HG03575 (cell line): ENCODE results near the gene MAS1.
"Not testable (repeated sequence)": the region's sequence is repeated elsewhere in the genome, so short reads cannot be mapped to it uniquely, and the experiment has no call there.

Source experiments
- ATAC-seq: cut with Tn5 transposase; IDR thresholded peaks from one replicate; pipeline ENCODE4 v1.9.1; 2021; ENCODE audit not compliant: unreplicated experiment, insufficient number of reproducible peaks, low FRiP score; ENCODE audit errors: extremely low read depth

MAS1 gene

GRCh38 chr6:159913375-159913774 is 22.6 kb downstream of the MAS1 start:
- ATAC-seq: no peak

GRCh38 chr6:159913862-159914564 is 23.2 kb downstream of the MAS1 start:
- no peak for ATAC-seq

GRCh38 chr6:159914565-159914923 is 23.8 kb downstream of the MAS1 start:
- no peak for ATAC-seq

GRCh38 chr6:159915397-159915796 is 24.6 kb downstream of the MAS1 start:
- no peak for ATAC-seq

- no peak for ATAC-seq
Measured at GRCh38 chr6:159916237-159916636, 25.4 kb downstream of the MAS1 start.

- ATAC-seq: no peak
Measured at GRCh38 chr6:159916752-159917151, 26.0 kb downstream of the MAS1 start.

- ATAC-seq: no peak
Measured at GRCh38 chr6:159919011-159919511, 28.3 kb downstream of the MAS1 start.

- no peak for ATAC-seq
Measured at GRCh38 chr6:159919800-159920199, 29.0 kb downstream of the MAS1 start.

GRCh38 chr6:159924150-159924549 is 33.4 kb downstream of the MAS1 start:
- ATAC-seq: not testable (repeated sequence)

- no peak for ATAC-seq
Measured at GRCh38 chr6:159926542-159927203, 35.9 kb downstream of the MAS1 start.

- ATAC-seq: no peak
Measured at GRCh38 chr6:159929819-159930218, 39.0 kb downstream of the MAS1 start.

GRCh38 chr6:159931112-159931511 is 40.3 kb downstream of the MAS1 start:
- peak; percentile 91 for ATAC-seq

- ATAC-seq: no peak
Measured at GRCh38 chr6:159931846-159932245, 41.1 kb downstream of the MAS1 start.

- no peak for ATAC-seq
Measured at GRCh38 chr6:159933077-159933476, 42.3 kb downstream of the MAS1 start.

GRCh38 chr6:159934181-159934580 is 43.4 kb downstream of the MAS1 start:
- no peak for ATAC-seq

- ATAC-seq: no peak
Measured at GRCh38 chr6:159935065-159935464, 44.3 kb downstream of the MAS1 start.

- no peak for ATAC-seq
Measured at GRCh38 chr6:159935633-159936032, 44.8 kb downstream of the MAS1 start.

GRCh38 chr6:159939591-159940016 is 48.8 kb downstream of the MAS1 start:
- ATAC-seq: no peak
